GM12891 (cell line): ENCODE measurements around the gene HDAC4.

ENCODE experiments used
- POLR2A ChIP-seq: IDR thresholded peaks from 2 replicates; pipeline ENCODE4 v1.6.1; 2011; ENCODE audit warnings: low read depth, low read length, control low read depth
- POLR2AphosphoS5 ChIP-seq: IDR thresholded peaks from 2 replicates; pipeline ENCODE4 v1.6.1; 2011; ENCODE audit warnings: low read depth, low read length, control low read depth
- POU2F2 ChIP-seq: IDR thresholded peaks from 2 replicates; pipeline ENCODE4 v1.6.1; 2011; ENCODE audit warnings: low read depth, mild to moderate bottlenecking, control low read depth, low read length, moderate library complexity
- SPI1 ChIP-seq: IDR thresholded peaks from 2 replicates; pipeline ENCODE4 v1.6.1; 2011; ENCODE audit warnings: low read depth, low read length, control low read depth
- TAF1 ChIP-seq: IDR thresholded peaks from 2 replicates; pipeline ENCODE4 v1.6.1; 2011; ENCODE audit warnings: low read depth, low read length, control low read depth

DNA sequence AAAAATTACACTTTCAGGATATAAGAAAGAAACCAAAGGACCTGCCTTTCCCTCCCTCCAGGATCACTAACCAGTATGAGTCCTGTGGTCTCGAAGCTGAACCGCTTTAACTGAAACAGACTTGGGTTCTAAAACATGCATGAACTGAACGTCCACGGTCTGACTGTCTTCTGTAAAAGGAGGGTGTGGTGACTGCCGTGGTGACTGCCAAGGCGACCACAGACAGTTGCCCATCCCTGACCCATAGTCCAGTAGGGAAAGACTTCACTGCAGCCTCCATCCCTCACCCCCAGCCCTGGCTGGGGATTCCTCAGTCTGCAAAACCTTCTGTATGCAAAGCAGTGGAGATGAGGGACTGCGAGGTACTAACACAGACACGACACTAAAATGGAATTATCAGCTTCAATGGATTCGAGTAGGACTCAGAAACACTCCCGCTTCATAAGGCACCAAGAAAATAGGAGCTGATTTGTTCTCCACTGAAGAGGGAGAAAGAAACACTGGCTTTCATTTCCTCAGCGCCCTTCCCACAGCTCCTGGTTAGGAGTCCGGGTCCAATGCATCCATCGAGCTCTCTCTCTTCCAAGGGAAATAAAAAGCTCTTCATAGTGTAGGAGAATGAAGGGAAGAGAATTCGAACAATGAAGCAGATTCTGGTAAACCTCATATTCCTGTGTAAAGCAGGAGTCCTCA, 197.2 kb downstream of the HDAC4 start:
- TF ChIP-seq POLR2AphosphoS5 (no peak), POLR2A (no peak), TAF1 (no peak), POU2F2 (no peak), SPI1 (no peak)
